ENCODE data around the gene IL13.
"Not testable (repeated sequence)": the region's sequence is repeated elsewhere in the genome, so short reads cannot be mapped to it uniquely, and the experiment has no call there.

The IL13 gene

GRCh38 chr5:132657676-132658380 lies at the start of gene IL13:
IL13 (plus strand) TSS chr5:132658173; CDS start chr5:132658187, 14 bp downstream.
- no peak for DNase-seq (ENCODE audit: low read depth in 2 of 2)

- DNase-seq (ENCODE audit: low read depth in 2 of 2), result no peak
These were observed 46.0 kb upstream of the IL13 start for GRCh38 chr5:132611965-132612364.

- DNase-seq (ENCODE audit: low read depth in 2 of 2), result no peak
These were observed 45.1 kb upstream of the IL13 start for GRCh38 chr5:132612846-132613245.

GRCh38 chr5:132621699-132622098 lies 36.3 kb upstream of the IL13 start:
- DNase-seq (ENCODE audit: low read depth in 2 of 2), result no peak

GRCh38 chr5:132622608-132623007 lies 35.4 kb upstream of the IL13 start:
- DNase-seq (ENCODE audit: low read depth in 2 of 2), result no peak

GRCh38 chr5:132627470-132627869 lies 30.5 kb upstream of the IL13 start:
- DNase-seq (ENCODE audit: low read depth in 2 of 2), result no peak

GRCh38 chr5:132628814-132629213 lies 29.2 kb upstream of the IL13 start:
- DNase-seq (ENCODE audit: low read depth in 2 of 2), result no peak

GRCh38 chr5:132629230-132629944 lies 28.6 kb upstream of the IL13 start:
- DNase-seq (ENCODE audit: low read depth in 2 of 2), result no peak

- DNase-seq (ENCODE audit: low read depth in 2 of 2), result not testable (repeated sequence)
These were observed 24.4 kb upstream of the IL13 start for GRCh38 chr5:132633587-132633986.

GRCh38 chr5:132635873-132636272 lies 22.1 kb upstream of the IL13 start:
- no peak for DNase-seq (ENCODE audit: low read depth in 2 of 2)

- DNase-seq (ENCODE audit: low read depth in 2 of 2), result no peak
These were observed 20.7 kb upstream of the IL13 start for GRCh38 chr5:132637241-132637640.

- DNase-seq (ENCODE audit: low read depth in 2 of 2), result no peak
These were observed 18.3 kb upstream of the IL13 start for GRCh38 chr5:132639706-132640130.

- DNase-seq (ENCODE audit: low read depth in 2 of 2), result no peak
These were observed 17.4 kb upstream of the IL13 start for GRCh38 chr5:132640613-132641012.

GRCh38 chr5:132641241-132641723 lies 16.7 kb upstream of the IL13 start:
- no peak for DNase-seq (ENCODE audit: low read depth in 2 of 2)

GRCh38 chr5:132641841-132642240 lies 16.1 kb upstream of the IL13 start:
- no peak for DNase-seq (ENCODE audit: low read depth in 2 of 2)

GRCh38 chr5:132644177-132644576 lies 13.8 kb upstream of the IL13 start:
- DNase-seq (ENCODE audit: low read depth in 2 of 2), result no peak

GRCh38 chr5:132646583-132647266 lies 11.2 kb upstream of the IL13 start:
- no peak for DNase-seq (ENCODE audit: low read depth in 2 of 2)

GRCh38 chr5:132647473-132647872 lies 10.5 kb upstream of the IL13 start:
- DNase-seq (ENCODE audit: low read depth in 2 of 2), result no peak

- DNase-seq (ENCODE audit: low read depth in 2 of 2), result no peak
These were observed 9.6 kb upstream of the IL13 start for GRCh38 chr5:132648355-132648754.

- no peak for DNase-seq (ENCODE audit: low read depth in 2 of 2)
These were observed 6.0 kb upstream of the IL13 start for GRCh38 chr5:132651838-132652469.

- DNase-seq (ENCODE audit: low read depth in 2 of 2), result no peak
These were observed 4.3 kb upstream of the IL13 start for GRCh38 chr5:132653716-132654115.

Data from stimulated activated CD8-positive, alpha-beta memory T cell treated with anti-CD3 and anti-CD28 coated beads, Interleukin-2, amount 100 ng/mL, for 1 hour (primary cell).